ENCODE data around the gene SLC29A1. TPM values are rescaled to one million over a fixed set of nuclear protein-coding genes. Genes with fewer than 3 reads are reported as not detected.

SLC29A1 gene
- total and polyA plus RNA-seq, 9 of the 15 experiments (the other 6 are each of a cell fraction or from before 2014, with no cell fraction given), result 18.9 to 170 (median 57.7) TPM

GRCh38 chr6:44223319-44224028, at the start of gene SLC29A1 (continued):
- no peak for TF ChIP-seq ZNF398 (CRISPR knock-in tag; IDR thresholded peaks at IDR 0.05)
- TF ChIP-seq PYGO2 (tag; IDR thresholded peaks at IDR 0.05), result no peak
- no peak for TF ChIP-seq ZNF280A (IDR thresholded peaks at IDR 0.05; ENCODE audit: low read depth, partially characterized antibody)
- no peak; the same call in 1 of the 2 replicates for TF ChIP-seq ZNF12 (CRISPR knock-in tag; IDR thresholded peaks at IDR 0.05)
- TF ChIP-seq CBFB (CRISPR knock-in tag; IDR thresholded peaks at IDR 0.05), result peak; percentile 28; the same call in 1 of the 2 replicates
- TF ChIP-seq, protein P1, sequence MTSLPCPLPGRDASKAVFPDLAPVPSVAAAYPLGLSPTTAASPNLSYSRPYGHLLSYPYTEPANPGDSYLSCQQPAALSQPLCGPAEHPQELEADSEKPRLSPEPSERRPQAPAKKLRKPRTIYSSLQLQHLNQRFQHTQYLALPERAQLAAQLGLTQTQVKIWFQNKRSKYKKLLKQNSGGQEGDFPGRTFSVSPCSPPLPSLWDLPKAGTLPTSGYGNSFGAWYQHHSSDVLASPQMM (CRISPR knock-in tag; IDR thresholded peaks at IDR 0.05), result no peak
- TF ChIP-seq, protein P2, sequence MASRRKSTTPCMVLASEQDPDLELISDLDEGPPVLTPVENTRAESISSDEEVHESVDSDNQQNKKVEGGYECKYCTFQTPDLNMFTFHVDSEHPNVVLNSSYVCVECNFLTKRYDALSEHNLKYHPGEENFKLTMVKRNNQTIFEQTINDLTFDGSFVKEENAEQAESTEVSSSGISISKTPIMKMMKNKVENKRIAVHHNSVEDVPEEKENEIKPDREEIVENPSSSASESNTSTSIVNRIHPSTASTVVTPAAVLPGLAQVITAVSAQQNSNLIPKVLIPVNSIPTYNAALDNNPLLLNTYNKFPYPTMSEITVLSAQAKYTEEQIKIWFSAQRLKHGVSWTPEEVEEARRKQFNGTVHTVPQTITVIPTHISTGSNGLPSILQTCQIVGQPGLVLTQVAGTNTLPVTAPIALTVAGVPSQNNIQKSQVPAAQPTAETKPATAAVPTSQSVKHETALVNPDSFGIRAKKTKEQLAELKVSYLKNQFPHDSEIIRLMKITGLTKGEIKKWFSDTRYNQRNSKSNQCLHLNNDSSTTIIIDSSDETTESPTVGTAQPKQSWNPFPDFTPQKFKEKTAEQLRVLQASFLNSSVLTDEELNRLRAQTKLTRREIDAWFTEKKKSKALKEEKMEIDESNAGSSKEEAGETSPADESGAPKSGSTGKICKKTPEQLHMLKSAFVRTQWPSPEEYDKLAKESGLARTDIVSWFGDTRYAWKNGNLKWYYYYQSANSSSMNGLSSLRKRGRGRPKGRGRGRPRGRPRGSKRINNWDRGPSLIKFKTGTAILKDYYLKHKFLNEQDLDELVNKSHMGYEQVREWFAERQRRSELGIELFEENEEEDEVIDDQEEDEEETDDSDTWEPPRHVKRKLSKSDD (conservative IDR thresholded peaks at IDR 0.05; ENCODE audit: low read length), result no peak
- peak; percentile 97 for TF ChIP-seq BHLHE40 (IDR thresholded peaks at IDR 0.05; ENCODE audit: low read length)
- no peak for TF ChIP-seq ZNF140 (CRISPR knock-in tag; IDR thresholded peaks at IDR 0.05)
- TF ChIP-seq PTTG1 (tag; IDR thresholded peaks at IDR 0.05; ENCODE audit: low read depth), result no peak
- TF ChIP-seq ZNF695 (CRISPR knock-in tag; IDR thresholded peaks at IDR 0.05), result no peak
- no peak for TF ChIP-seq DEAF1 (CRISPR knock-in tag; IDR thresholded peaks at IDR 0.05)
- no peak for TF ChIP-seq ZZZ3 (IDR thresholded peaks at IDR 0.05)
- TF ChIP-seq, protein P3, sequence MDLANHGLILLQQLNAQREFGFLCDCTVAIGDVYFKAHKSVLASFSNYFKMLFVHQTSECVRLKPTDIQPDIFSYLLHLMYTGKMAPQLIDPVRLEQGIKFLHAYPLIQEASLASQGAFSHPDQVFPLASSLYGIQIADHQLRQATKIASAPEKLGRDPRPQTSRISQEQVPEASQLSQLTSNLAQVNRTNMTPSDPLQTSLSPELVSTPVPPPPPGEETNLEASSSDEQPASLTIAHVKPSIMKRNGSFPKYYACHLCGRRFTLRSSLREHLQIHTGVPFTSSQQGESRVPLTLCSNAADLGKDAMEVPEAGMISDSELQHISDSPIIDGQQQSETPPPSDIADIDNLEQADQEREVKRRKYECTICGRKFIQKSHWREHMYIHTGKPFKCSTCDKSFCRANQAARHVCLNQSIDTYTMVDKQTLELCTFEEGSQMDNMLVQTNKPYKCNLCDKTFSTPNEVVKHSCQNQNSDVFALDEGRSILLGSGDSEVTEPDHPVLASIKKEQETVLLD (IDR thresholded peaks at IDR 0.05), result no peak
- no peak for TF ChIP-seq HNRNPH1 (optimal IDR thresholded peaks at IDR 0.05; ENCODE audit: low read depth, low read length)
- peak; percentile 51 for TF ChIP-seq FIP1L1 (IDR thresholded peaks at IDR 0.05; ENCODE audit: low read depth, low read length, poor library complexity, severe bottlenecking)
- no peak for TF ChIP-seq CBFA2T3 (IDR thresholded peaks at IDR 0.05)
- no peak for TF ChIP-seq ZNF436 (CRISPR knock-in tag; IDR thresholded peaks at IDR 0.05)
